K562 (cell line): ENCODE results near the gene GET3.

Experiments used
- CTCF ChIP-seq, 3 experiments: IDR thresholded peaks in 2 of 3; conservative IDR thresholded peaks in 1 of 3; 2 replicates each; pipeline ENCODE4 v1.5.1; 2011 to 2012; ENCODE audit warnings: low read length in 3 of 3, mild to moderate bottlenecking in 3 of 3, control low read depth in 2 of 3, improper control_type of control experiment in 1 of 3, inconsistent platforms in 1 of 3, low read depth in 1 of 3, mixed read lengths in 1 of 3, moderate library complexity in 1 of 3; ENCODE audit not compliant: insufficient read depth in 2 of 3
- ZSCAN29 ChIP-seq: fragments of 450-650 bp; IDR thresholded peaks from 2 replicates; pipeline ENCODE4 v1.6.1; 2017

GRCh38 chr19:12772323-12772722 is 35.0 kb downstream of the GET3 start:
- TF ChIP-seq ZSCAN29 (no peak), CTCF (IDR thresholded peaks at IDR 0.05 in 2 of 3, conservative IDR thresholded peaks at IDR 0.05 in 1 of 3; ENCODE audit: insufficient read depth in 2 of 3, low read depth in 1 of 3, low read length in 3 of 3) (no peak)
